ENCODE results near the gene PACSIN2.

DNA sequence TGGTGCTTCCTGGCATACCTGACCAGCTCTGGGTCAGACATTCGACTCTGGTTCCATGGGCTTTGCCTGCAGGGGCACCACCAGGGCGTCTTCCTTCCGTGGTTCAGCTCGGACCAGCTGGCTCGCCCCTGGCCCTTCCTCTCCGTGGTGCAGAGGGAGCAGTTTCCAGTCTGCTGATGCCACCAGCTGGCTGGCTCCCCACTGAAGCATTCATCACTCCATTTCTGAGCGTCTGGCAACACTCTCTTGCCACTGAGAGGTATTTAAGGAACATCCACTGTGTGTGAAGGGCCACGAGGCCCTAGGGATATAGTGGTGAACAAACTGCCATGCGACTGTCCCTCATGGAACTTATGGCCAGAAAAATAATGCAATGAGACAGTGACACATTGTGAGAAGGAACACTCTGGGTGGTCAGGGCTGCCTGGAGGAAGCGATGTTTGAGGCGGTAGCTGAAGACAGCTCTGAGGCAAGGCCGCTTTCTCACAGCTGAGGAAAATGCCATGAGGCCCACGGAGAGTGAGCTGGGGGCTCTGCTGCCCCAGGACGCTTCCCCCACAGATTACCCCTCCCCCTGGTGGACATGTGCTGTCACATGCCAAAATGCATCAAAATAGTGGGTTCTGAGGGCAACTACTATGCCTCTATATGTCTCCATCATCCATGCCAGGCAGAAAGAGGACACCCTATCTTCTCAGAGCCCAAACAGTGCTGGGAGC lies 113.0 kb downstream of the PACSIN2 start:
- TF ChIP-seq, protein P1, sequence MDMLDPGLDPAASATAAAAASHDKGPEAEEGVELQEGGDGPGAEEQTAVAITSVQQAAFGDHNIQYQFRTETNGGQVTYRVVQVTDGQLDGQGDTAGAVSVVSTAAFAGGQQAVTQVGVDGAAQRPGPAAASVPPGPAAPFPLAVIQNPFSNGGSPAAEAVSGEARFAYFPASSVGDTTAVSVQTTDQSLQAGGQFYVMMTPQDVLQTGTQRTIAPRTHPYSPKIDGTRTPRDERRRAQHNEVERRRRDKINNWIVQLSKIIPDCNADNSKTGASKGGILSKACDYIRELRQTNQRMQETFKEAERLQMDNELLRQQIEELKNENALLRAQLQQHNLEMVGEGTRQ (IDR thresholded peaks at IDR 0.05) = no peak
- no peak for TF ChIP-seq POLR2AphosphoS2 (conservative IDR thresholded peaks at IDR 0.05; ENCODE audit: low read length)
- TF ChIP-seq, protein P2, sequence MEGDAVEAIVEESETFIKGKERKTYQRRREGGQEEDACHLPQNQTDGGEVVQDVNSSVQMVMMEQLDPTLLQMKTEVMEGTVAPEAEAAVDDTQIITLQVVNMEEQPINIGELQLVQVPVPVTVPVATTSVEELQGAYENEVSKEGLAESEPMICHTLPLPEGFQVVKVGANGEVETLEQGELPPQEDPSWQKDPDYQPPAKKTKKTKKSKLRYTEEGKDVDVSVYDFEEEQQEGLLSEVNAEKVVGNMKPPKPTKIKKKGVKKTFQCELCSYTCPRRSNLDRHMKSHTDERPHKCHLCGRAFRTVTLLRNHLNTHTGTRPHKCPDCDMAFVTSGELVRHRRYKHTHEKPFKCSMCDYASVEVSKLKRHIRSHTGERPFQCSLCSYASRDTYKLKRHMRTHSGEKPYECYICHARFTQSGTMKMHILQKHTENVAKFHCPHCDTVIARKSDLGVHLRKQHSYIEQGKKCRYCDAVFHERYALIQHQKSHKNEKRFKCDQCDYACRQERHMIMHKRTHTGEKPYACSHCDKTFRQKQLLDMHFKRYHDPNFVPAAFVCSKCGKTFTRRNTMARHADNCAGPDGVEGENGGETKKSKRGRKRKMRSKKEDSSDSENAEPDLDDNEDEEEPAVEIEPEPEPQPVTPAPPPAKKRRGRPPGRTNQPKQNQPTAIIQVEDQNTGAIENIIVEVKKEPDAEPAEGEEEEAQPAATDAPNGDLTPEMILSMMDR (IDR thresholded peaks at IDR 0.05) = no peak
- TF ChIP-seq, protein P3, sequence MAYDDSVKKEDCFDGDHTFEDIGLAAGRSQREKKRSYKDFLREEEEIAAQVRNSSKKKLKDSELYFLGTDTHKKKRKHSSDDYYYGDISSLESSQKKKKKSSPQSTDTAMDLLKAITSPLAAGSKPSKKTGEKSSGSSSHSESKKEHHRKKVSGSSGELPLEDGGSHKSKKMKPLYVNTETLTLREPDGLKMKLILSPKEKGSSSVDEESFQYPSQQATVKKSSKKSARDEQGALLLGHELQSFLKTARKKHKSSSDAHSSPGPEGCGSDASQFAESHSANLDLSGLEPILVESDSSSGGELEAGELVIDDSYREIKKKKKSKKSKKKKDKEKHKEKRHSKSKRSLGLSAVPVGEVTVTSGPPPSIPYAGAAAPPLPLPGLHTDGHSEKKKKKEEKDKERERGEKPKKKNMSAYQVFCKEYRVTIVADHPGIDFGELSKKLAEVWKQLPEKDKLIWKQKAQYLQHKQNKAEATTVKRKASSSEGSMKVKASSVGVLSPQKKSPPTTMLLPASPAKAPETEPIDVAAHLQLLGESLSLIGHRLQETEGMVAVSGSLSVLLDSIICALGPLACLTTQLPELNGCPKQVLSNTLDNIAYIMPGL (CRISPR knock-in tag; IDR thresholded peaks at IDR 0.05; ENCODE audit: borderline replicate concordance) = no peak
- no peak for TF ChIP-seq NR3C1 (IDR thresholded peaks at IDR 0.05)
- no peak for TF ChIP-seq JUN (IDR thresholded peaks at IDR 0.05)

Data from A549 (cell line).